Adrenal gland (tissue), 12 donors: Measurements from ENCODE around the gene KIF20A. TPM values are rescaled to one million over a fixed set of nuclear protein-coding genes. Genes with fewer than 3 reads are reported as not detected.

ENCODE experiments used
- DNase-seq, 7 donors: peaks; one replicate each; pipeline ENCODE4 v3.0.0-alpha.2; 2019 to 2020
- H3K27ac ChIP-seq, 5 donors: fragments of 200-600 bp; sonication (generic) in 4 of 5; 1 replicate in 3 of 5; 2 replicates in 2 of 5; pipeline versions ENCODE4 v1.5.1 to v1.8.0; 2016 to 2020; ENCODE audit warnings: mild to moderate bottlenecking in 1 of 5
- H3K27me3 ChIP-seq: fragments of 200-600 bp; 2 replicates; pipeline ENCODE4 v1.8.0; 2021
- H3K36me3 ChIP-seq, 2 donors: fragments of 200-600 bp; replicated peaks in 1 of 2; 1 replicate in 1 of 2; 2 replicates in 1 of 2; pipeline versions ENCODE4 v1.5.1 to v1.8.0; 2018 to 2022
- H3K4me1 ChIP-seq, 2 donors: fragments of 200-600 bp; replicated peaks in 1 of 2; 1 replicate in 1 of 2; 2 replicates in 1 of 2; pipeline versions ENCODE4 v1.5.1 to v1.8.0; 2018 to 2021
- H3K4me3 ChIP-seq, 4 donors: fragments of 200-600 bp; sonication (generic) in 3 of 4; one replicate each; pipeline ENCODE4 v1.5.1; 2016 to 2018
- H3K9me3 ChIP-seq, 3 donors: fragments of 200-600 bp; sonication (generic) in 1 of 3; replicated peaks in 1 of 3; 1 replicate in 2 of 3; 2 replicates in 1 of 3; pipeline versions ENCODE4 v1.5.1 to v1.8.0; 2016 to 2021
- POLR2A ChIP-seq, 2 donors: fragments of 450-650 bp; IDR thresholded peaks; one replicate each; pipeline ENCODE4 v1.6.1; 2017; ENCODE audit warnings: antibody characterized with exemption in 2 of 2, mild to moderate bottlenecking in 2 of 2, moderate library complexity in 1 of 2
- WGBS, 4 donors: extraction: QIAGEN DNeasy Blood & Tissue Kit in 2 of 4; methylation state at CpG; one replicate each; pipeline versions ENCODE4 v1.1.5 to v1.1.7; 2013 to 2017; 5-methylcytosine and 5-hydroxymethylcytosine counted together
- intact Hi-C, 2 donors: fragments of 100-400 bp; cut with DNase I; formaldehyde crosslinking; loops; one replicate each; pipeline versions ENCODE4 v1.14.1 to v1.15.0; 2022 to 2023
- polyA plus RNA-seq, 3 donors: library from polyadenylated mRNA; stranded (reverse); fragments of 200-250 nt in 2 of 3; fragments of 350-450 nt in 1 of 3; fragmentation: Illumina TruSeq in 1 of 3; extraction: RNeasy Lipid Tissue Mini Kit (QIAGEN cat#74804) in 1 of 3; gene quantifications; one replicate each; pipeline ENCODE4 v1.2.3, GENCODE V29; 2013 to 2014
- total RNA-seq, 9 donors: library from RNA; depleted of rRNA in 4 of 9; stranded (reverse); fragments of >200 nt in 4 of 9; fragments of 120-200 nt in 1 of 9; fragmentation: NEBNext Ultra II Directional in 1 of 9; extraction: Animal tissue kit (Norgen Biotek cat#: 25700) in 1 of 9; gene quantifications; one replicate each; pipeline versions ENCODE4 v1.1.0 to v1.2.4, GENCODE V29; 2013 to 2023
- TF ChIP-seq, protein P1 (sequence below), 6 experiments: fragments of 450-650 bp in 4 of 6; fragments of 200-600 bp in 2 of 6; sonication (generic) in 1 of 6; IDR thresholded peaks; 1 replicate in 5 of 6; 2 replicates in 1 of 6; pipeline versions ENCODE4 v1.5.1 to v1.8.0; 2016 to 2021; ENCODE audit warnings: antibody characterized with exemption in 6 of 6, mild to moderate bottlenecking in 2 of 6, moderate library complexity in 1 of 6
- donor health status: healthy with polysubstance abuse.
- donor health status: Bipolar disorder and iron deficiency.
- donor health status: DM: yes; HTN: yes; CAD: no.
- donor health status: DM: no; HTN: no; CAD: no.
- donor health status: DM: no; HTN: no; CAD: no.
- donor health status: DM: yes; HTN: yes; CAD: no.

KIF20A gene
- total and polyA plus RNA-seq, 12 donors, result 0.32 to 16.0 (median 1.9) TPM

DNA sequence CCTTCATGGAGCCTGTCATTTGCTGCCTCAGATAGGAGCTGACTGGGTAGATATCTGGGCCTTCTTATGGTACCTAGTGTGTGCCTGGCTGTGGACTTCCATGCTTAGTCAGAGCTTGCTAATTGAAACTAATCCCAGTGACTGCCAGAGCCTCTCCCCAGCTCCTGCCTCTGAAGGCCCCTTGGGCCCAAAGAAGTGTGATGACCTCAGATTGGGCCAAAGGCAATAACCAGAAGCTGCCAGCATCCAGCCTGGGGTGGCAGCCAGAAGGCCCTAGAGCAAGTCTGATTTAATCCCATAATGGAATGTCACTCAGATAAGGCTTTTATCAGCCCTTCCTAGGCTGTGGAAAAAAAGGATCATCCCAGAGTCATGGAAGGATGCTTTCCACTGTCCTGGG lies 51.3 kb downstream of the KIF20A start:
- Histone ChIP-seq H3K36me3 (no peaks in the 10 kb centered on the region), H3K4me1 (peaks cover 0 to 18% of the 10 kb centered on the region in 2 donors), H3K9me3 (no peaks in the 10 kb centered on the region), H3K4me3 (no peak overlapping the region), H3K27me3 (no peaks in the 10 kb centered on the region), H3K27ac (peak overlapping the region in 1 of 5 donors; percentile 39)
- intact Hi-C loops, result no loop called here
- peak; percentile 28 to 84 (median 58) for DNase-seq
- no peak for TF ChIP-seq POLR2A (IDR thresholded peaks at IDR 0.05)
- TF ChIP-seq, protein P1, sequence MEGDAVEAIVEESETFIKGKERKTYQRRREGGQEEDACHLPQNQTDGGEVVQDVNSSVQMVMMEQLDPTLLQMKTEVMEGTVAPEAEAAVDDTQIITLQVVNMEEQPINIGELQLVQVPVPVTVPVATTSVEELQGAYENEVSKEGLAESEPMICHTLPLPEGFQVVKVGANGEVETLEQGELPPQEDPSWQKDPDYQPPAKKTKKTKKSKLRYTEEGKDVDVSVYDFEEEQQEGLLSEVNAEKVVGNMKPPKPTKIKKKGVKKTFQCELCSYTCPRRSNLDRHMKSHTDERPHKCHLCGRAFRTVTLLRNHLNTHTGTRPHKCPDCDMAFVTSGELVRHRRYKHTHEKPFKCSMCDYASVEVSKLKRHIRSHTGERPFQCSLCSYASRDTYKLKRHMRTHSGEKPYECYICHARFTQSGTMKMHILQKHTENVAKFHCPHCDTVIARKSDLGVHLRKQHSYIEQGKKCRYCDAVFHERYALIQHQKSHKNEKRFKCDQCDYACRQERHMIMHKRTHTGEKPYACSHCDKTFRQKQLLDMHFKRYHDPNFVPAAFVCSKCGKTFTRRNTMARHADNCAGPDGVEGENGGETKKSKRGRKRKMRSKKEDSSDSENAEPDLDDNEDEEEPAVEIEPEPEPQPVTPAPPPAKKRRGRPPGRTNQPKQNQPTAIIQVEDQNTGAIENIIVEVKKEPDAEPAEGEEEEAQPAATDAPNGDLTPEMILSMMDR (IDR thresholded peaks at IDR 0.05), result no peak

GRCh38 chr5:138230981-138231589 lies 52.2 kb downstream of the KIF20A start:
- TF ChIP-seq POLR2A (IDR thresholded peaks at IDR 0.05), result no peak
- TF ChIP-seq, protein P1 (IDR thresholded peaks at IDR 0.05), result no peak
- DNase-seq, result peak in 3 of 7 donors; percentile 17 to 32 (median 20)
- Histone ChIP-seq H3K27ac (peak overlapping the region in 1 of 5 donors; percentile 26), H3K27me3 (no peaks in the 10 kb centered on the region), H3K9me3 (no peaks in the 10 kb centered on the region), H3K4me1 (peaks cover 0 to 18% of the 10 kb centered on the region in 2 donors), H3K36me3 (no peaks in the 10 kb centered on the region), H3K4me3 (no peak overlapping the region)
- intact Hi-C loops, result no loop called here
- WGBS, 4 donors, result 51 to 62% (median 56%) methylated on average over 7 of the region's 7 CpGs

GRCh38 chr5:138233280-138233679 lies 54.4 kb downstream of the KIF20A start:
- intact Hi-C loops, result no loop called here
- no peaks in the 10 kb centered on the region for H3K36me3 ChIP-seq
- no peak overlapping the region for H3K4me3 ChIP-seq
- TF ChIP-seq, protein P1 (IDR thresholded peaks at IDR 0.05), result no peak
- TF ChIP-seq POLR2A (IDR thresholded peaks at IDR 0.05), result no peak
- H3K27me3 ChIP-seq, result no peaks in the 10 kb centered on the region
- H3K4me1 ChIP-seq, result peaks cover 0 to 18% of the 10 kb centered on the region in 2 donors
- 66 to 81% (median 71%) methylated on average over 2 of the region's 2 CpGs for WGBS, 4 donors
- H3K27ac ChIP-seq, result no peak overlapping the region
- no peaks in the 10 kb centered on the region for H3K9me3 ChIP-seq
- no peak for DNase-seq

DNA sequence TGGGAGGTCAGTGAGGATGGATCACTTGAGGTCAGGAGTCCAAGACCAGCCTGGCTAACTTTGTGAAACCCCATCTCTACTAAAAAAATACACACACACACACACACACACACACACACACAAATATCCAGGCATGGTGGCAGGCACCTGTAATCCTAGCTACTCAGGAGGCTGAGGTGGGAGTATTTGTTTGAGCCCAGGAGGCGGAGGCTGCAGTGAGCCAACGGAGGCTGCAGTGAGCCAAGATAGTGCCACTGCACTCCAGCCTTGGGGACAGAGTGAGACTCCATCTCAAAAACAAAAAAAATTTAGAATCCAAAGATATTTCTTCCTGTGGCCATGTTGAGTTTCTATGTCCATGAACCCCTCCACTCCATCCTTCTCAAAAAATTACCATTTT lies 55.7 kb downstream of the KIF20A start:
- TF ChIP-seq POLR2A (IDR thresholded peaks at IDR 0.05), result no peak
- TF ChIP-seq, protein P1 (IDR thresholded peaks at IDR 0.05), result no peak
- WGBS, 4 donors, result 80 to 100% (median 91%) methylated on average over 2 of the region's 2 CpGs
- no peaks in the 10 kb centered on the region for H3K36me3 ChIP-seq
- H3K9me3 ChIP-seq, result no peaks in the 10 kb centered on the region
- peaks cover 4% of the 10 kb centered on the region for H3K27me3 ChIP-seq
- H3K27ac ChIP-seq, result no peak overlapping the region
- no peak for DNase-seq
- H3K4me1 ChIP-seq, result peaks cover 0 to 17% of the 10 kb centered on the region in 2 donors
- H3K4me3 ChIP-seq, result no peak overlapping the region
- intact Hi-C loops, result no loop called here

Other genes starting within 250 kb of the KIF20A start
- 100 to 1,000 TPM in 1 of 9 donors, 10 to 100 TPM in 8; 43.1 to 208 (median 70.8) TPM for gene FAM13B, start 146.0 kb upstream of the KIF20A start, total RNA-seq
- gene FAM13B, start 146.0 kb upstream of the KIF20A start, polyA plus RNA-seq, result 10 to 100 TPM; 26.5 to 39.7 (median 27.2) TPM
- gene WNT8A, start 95.1 kb upstream of the KIF20A start, total RNA-seq, result not detected
- gene WNT8A, start 95.1 kb upstream of the KIF20A start, polyA plus RNA-seq, result not detected
- gene NME5, start 39.7 kb upstream of the KIF20A start, total RNA-seq, result 10 to 100 TPM in 1 of 9 donors, 1 to 10 TPM in 7, under 1 TPM in 1; 0.24 to 10.3 (median 5.4) TPM
- gene NME5, start 39.7 kb upstream of the KIF20A start, polyA plus RNA-seq, result 10 to 100 TPM; 14.6 to 22.0 (median 15.7) TPM
- gene BRD8, start 482 bp upstream of the KIF20A start, total RNA-seq, result 10 to 100 TPM; 16.4 to 71.4 (median 42.3) TPM
- 10 to 100 TPM; 45.0 to 74.9 (median 66.7) TPM for gene BRD8, start 482 bp upstream of the KIF20A start, polyA plus RNA-seq
- 10 to 100 TPM; 11.2 to 57.6 (median 20.6) TPM for gene CDC23, start 34.2 kb downstream of the KIF20A start, total RNA-seq
- 10 to 100 TPM in 1 of 3 donors, 1 to 10 TPM in 2; 7.6 to 37.3 (median 8.3) TPM for gene CDC23, start 34.2 kb downstream of the KIF20A start, polyA plus RNA-seq
- 1 to 10 TPM in 1 of 9 donors, under 1 TPM in 7, not detected in 1; 0.18 to 4.0 (median 0.37) TPM for gene GFRA3, start 95.5 kb downstream of the KIF20A start, total RNA-seq
- 1 to 10 TPM in 1 of 3 donors, under 1 TPM in 2; 0.26 to 1.8 (median 0.40) TPM for gene GFRA3, start 95.5 kb downstream of the KIF20A start, polyA plus RNA-seq
- 1 to 10 TPM in 1 of 9 donors, under 1 TPM in 4, not detected in 4; 0.28 to 5.2 (median 0.32) TPM for gene CDC25C, start 152.7 kb downstream of the KIF20A start, total RNA-seq
- under 1 TPM; 0.24 to 0.57 (median 0.32) TPM for gene CDC25C, start 152.7 kb downstream of the KIF20A start, polyA plus RNA-seq
- gene FAM53C, start 159.2 kb downstream of the KIF20A start, total RNA-seq, result 100 to 1,000 TPM in 1 of 9 donors, 10 to 100 TPM in 8; 19.9 to 143 (median 30.8) TPM
- gene FAM53C, start 159.2 kb downstream of the KIF20A start, polyA plus RNA-seq, result 10 to 100 TPM; 11.9 to 23.3 (median 15.9) TPM
- 10 to 100 TPM; 38.8 to 68.4 (median 53.4) TPM for gene KDM3B, start 173.6 kb downstream of the KIF20A start, total RNA-seq
- 10 to 100 TPM; 23.2 to 35.2 (median 23.8) TPM for gene KDM3B, start 173.6 kb downstream of the KIF20A start, polyA plus RNA-seq